Calu3 (cell line): Measurements from ENCODE around the gene TNNT2. TPM values are rescaled to one million over a fixed set of nuclear protein-coding genes. Genes with fewer than 3 reads are reported as not detected.

Experiments
- BruUV-seq: library from RNA; stranded (reverse); fragments of 400-500 nt; replicated peaks from 2 replicates; lab custom pipeline; 2021; lab: Mats Ljungman, UMichigan
- CTCF ChIA-PET: fragments of 300-600 bp; sonication (Branson Sonifier 250); formaldehyde crosslinking; loops from one replicate; lab custom pipeline; 2022; ENCODE audit warnings: antibody characterized with exemption; lab: Charles Lee
- DNase-seq: peaks from one replicate; pipeline ENCODE4 v3.0.0; 2022
- H3K27ac Mint-ChIP-seq: one replicate; pipeline ENCODE4 v1.8.0; 2022; ENCODE audit warnings: mixed read lengths; ENCODE audit not compliant: unreplicated experiment
- H3K27me3 Mint-ChIP-seq: one replicate; pipeline ENCODE4 v1.8.0; 2022; ENCODE audit warnings: mixed read lengths; ENCODE audit not compliant: unreplicated experiment
- H3K36me3 Mint-ChIP-seq: one replicate; pipeline ENCODE4 v1.8.0; 2022; ENCODE audit warnings: mild to moderate bottlenecking, moderate library complexity, mixed read lengths; ENCODE audit not compliant: insufficient read depth, unreplicated experiment
- H3K4me1 Mint-ChIP-seq: one replicate; pipeline ENCODE4 v1.8.0; 2022; ENCODE audit warnings: mild to moderate bottlenecking, low read depth, mixed read lengths; ENCODE audit not compliant: unreplicated experiment
- H3K4me3 Mint-ChIP-seq: one replicate; pipeline ENCODE4 v1.8.0; 2022; ENCODE audit warnings: mild to moderate bottlenecking, low read depth, moderate library complexity, mixed read lengths; ENCODE audit not compliant: unreplicated experiment
- H3K9me3 Mint-ChIP-seq: one replicate; pipeline ENCODE4 v1.8.0; 2022; ENCODE audit warnings: low read depth, mixed read lengths; ENCODE audit not compliant: unreplicated experiment
- CTCF ChIP-seq: fragments of 200-600 bp; IDR thresholded peaks from one replicate; pipeline ENCODE4 v1.8.0; 2022; ENCODE audit warnings: antibody characterized with exemption; ENCODE audit not compliant: unreplicated experiment
- intact Hi-C: fragments of 100-400 bp; cut with micrococcal nuclease; formaldehyde crosslinking; loops from one replicate; pipeline ENCODE4 v1.10.0; 2022; ENCODE audit not compliant: unreplicated experiment
- total RNA-seq: library from RNA; stranded (reverse); gene quantifications from 2 replicates; pipeline ENCODE4 v1.2.3, GENCODE V29; 2022

Gene TNNT2
- total RNA-seq, 1 experiment from 2014 or later, result 1.4 TPM

- Mint-ChIP-seq H3K36me3 (no peaks in the 10 kb centered on the region), H3K9me3 (no peaks in the 10 kb centered on the region), H3K27me3 (peaks cover 67% of the 10 kb centered on the region), H3K27ac (no peak overlapping the region), H3K4me3 (no peak overlapping the region), H3K4me1 (peaks cover 4% of the 10 kb centered on the region)
- no peak for TF ChIP-seq CTCF
- intact Hi-C loops, result no loop called here
- no TSS peak for BruUV-seq
- CTCF ChIA-PET, result no interaction called here
- DNase-seq, result no peak
Observed at GRCh38 chr1:201351617-201352016, 25.9 kb downstream of the TNNT2 start.

DNA sequence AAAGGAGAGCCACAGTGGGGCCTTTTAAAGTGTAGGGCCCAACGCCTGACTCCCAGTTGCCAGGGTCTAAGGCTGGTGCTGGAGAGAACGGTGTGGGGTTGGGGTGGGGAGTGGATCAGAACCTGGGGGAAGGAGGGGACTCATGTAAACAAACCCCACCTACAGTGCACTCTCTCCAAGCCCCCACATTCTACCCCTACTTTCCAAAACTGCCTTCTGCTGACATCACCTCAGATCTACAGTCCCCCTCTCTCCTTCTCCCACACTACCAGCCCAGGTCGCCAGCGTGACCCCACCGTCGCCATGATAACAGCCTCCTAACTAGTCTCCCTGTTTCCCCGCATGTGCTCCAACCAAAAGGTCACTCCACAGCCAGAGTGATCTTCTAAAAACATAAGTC lies 26.6 kb downstream of the TNNT2 start:
- no peak for DNase-seq
- Mint-ChIP-seq H3K36me3 (no peaks in the 10 kb centered on the region), H3K4me3 (no peak overlapping the region)

DNA sequence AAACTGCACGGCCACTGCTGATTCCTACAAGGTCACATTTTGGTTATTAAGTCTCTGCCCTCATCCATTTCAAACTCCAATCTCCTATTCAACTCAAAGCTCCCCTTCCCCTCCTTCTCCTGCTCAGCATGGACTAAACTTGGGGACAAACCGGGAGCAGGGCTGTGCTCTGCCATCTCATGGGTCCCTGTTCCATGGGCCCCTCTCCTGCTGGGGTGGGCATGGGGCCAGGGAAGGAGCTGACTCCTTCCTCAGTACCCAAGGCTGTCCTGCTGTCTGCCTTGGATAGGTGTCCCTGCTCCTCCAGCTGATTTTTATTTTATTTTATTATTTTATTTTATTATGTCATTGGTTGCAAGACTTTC lies 27.1 kb downstream of the TNNT2 start:
- Mint-ChIP-seq H3K27ac (no peak overlapping the region), H3K27me3 (peaks cover 54% of the 10 kb centered on the region), H3K4me3 (no peak overlapping the region), H3K4me1 (peaks cover 7% of the 10 kb centered on the region), H3K9me3 (no peaks in the 10 kb centered on the region), H3K36me3 (no peaks in the 10 kb centered on the region)
- no peak for DNase-seq
- TF ChIP-seq CTCF, result no peak
- CTCF ChIA-PET, result interaction anchor here (0.5 to 3.6 kb wide), 2 partner anchors 12 to 587 kb away, joined by 4 to 17 read pairs; no protein-coding TSS in a partner anchor
- intact Hi-C loops, result no loop called here
- BruUV-seq, result no TSS peak

More for the DNA sequence above, 26.6 kb downstream of the TNNT2 start:
- TF ChIP-seq CTCF, result no peak
- Mint-ChIP-seq H3K4me1 (peaks cover 7% of the 10 kb centered on the region), H3K27me3 (peaks cover 60% of the 10 kb centered on the region), H3K27ac (no peak overlapping the region), H3K9me3 (no peaks in the 10 kb centered on the region)
- BruUV-seq, result no TSS peak
- CTCF ChIA-PET, result interaction anchor here (0.5 to 3.6 kb wide), 2 partner anchors 11 to 587 kb away, joined by 4 to 17 read pairs; no protein-coding TSS in a partner anchor
- intact Hi-C loops, result no loop called here

DNA sequence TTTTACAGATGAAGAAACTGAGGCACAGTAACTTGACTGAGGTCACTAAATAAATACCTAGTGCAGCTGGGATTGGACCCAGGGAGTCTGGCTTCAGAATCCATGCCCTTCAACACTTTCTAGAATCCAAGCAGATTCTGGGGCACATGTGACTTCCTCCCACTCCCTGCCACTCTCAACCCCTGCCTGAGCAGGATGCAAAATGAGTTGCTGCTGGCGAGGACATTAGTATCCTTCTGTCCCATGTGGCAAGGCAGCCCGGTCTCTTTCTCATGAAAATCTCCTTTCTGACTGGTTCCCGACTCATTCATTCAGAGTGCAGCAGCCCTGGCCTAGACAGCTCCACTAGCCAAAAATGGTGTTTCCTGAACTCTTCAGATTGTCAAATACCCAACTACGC lies 28.4 kb downstream of the TNNT2 start:
- H3K9me3 Mint-ChIP-seq, result no peaks in the 10 kb centered on the region
- H3K27me3 Mint-ChIP-seq, result peaks cover 45% of the 10 kb centered on the region
- intact Hi-C loops, result loop anchor here (5.0 kb wide), 2 partner anchors 82 to 102 kb away; no protein-coding TSS in a partner anchor
- H3K4me1 Mint-ChIP-seq, result peaks cover 7% of the 10 kb centered on the region
- H3K27ac Mint-ChIP-seq, result no peak overlapping the region
- CTCF ChIA-PET, result interaction anchor here (1.0 to 3.6 kb wide), 2 partner anchors 13 to 47 kb away, joined by 3 to 17 read pairs; no protein-coding TSS in a partner anchor
- TF ChIP-seq CTCF, result no peak
- DNase-seq, result no peak
- H3K36me3 Mint-ChIP-seq, result no peaks in the 10 kb centered on the region
- H3K4me3 Mint-ChIP-seq, result no peak overlapping the region
- no TSS peak for BruUV-seq
